SK-N-MC (cell line): ENCODE results near the gene TTLL10.

Experiments
- EZH2 ChIP-seq: fragments of 200-600 bp; sonication (generic); IDR thresholded peaks from one replicate; pipeline ENCODE4 v1.6.1; 2017; ENCODE audit warnings: antibody characterized with exemption
- FOXP2 ChIP-seq: optimal IDR thresholded peaks from 2 replicates; pipeline ENCODE3; 2011; ENCODE audit warnings: mild to moderate bottlenecking, moderate library complexity; ENCODE audit not compliant: insufficient read depth; ENCODE audit errors: extremely low read length, control extremely low read depth
- POLR2AphosphoS5 ChIP-seq: IDR thresholded peaks from 2 replicates; pipeline ENCODE4 v1.6.1; 2012; ENCODE audit warnings: mild to moderate bottlenecking, low read depth, low read length, borderline replicate concordance

DNA sequence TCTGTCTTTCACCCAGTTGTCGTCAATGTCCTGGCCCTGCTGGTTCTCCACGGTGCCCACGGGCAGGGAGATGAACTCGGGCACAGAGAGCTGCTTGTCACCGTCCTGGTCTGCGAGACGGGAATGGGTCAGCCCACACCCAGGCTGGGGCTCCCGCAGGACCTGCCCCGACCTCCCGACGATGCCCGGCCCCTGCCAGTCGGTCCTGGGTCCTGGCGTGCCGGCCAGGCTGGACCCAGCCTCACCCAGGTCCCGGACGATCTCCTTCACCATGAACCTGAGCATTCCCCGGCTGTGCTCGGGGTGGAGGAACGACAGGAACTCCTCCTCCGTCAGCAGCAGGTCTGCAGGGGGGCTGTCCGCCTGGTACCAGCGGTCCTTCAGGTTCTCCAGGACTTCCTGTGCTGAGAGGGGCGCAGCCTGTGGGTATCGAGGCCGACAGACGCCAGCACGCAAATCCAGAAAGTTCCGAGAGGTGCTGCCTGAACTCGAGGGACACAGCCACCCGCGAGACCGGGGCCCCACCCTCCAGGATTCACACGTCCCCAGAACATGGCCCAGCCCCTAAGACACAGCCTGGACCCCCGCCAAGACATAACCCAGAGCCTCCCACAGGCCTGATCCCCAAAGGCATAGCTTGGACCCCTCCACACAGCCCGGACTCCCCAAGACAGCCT lies 45.0 kb downstream of the TTLL10 start:
- TF ChIP-seq EZH2 (no peak), POLR2AphosphoS5 (no peak), FOXP2 (no peak)
